Stomach smooth muscle (tissue), 2 donors: Measurements from ENCODE around the gene SORT1.
A peak's percentile ranks its signal among the peaks of the same experiment; 100 is the strongest.
"Not testable (repeated sequence)": the region's sequence is repeated elsewhere in the genome, so short reads cannot be mapped to it uniquely, and the experiment has no call there.

Experiments used
- H3K27ac ChIP-seq: one replicate; pipeline ENCODE4 v1.7.0; 2013; ENCODE audit warnings: mild to moderate bottlenecking, low read length, inconsistent platforms
- H3K27me3 ChIP-seq, 2 donors: one replicate each; pipeline ENCODE4 v1.7.0; 2013; ENCODE audit warnings: low read length in 2 of 2; ENCODE audit not compliant: insufficient read depth in 2 of 2, control insufficient read depth in 1 of 2
- H3K36me3 ChIP-seq, 2 donors: one replicate each; pipeline ENCODE4 v1.7.0; 2013; ENCODE audit warnings: low read length in 2 of 2; ENCODE audit not compliant: control insufficient read depth in 2 of 2, insufficient read depth in 2 of 2
- H3K4me1 ChIP-seq: one replicate; pipeline ENCODE4 v1.7.0; 2013; ENCODE audit warnings: low read length; ENCODE audit not compliant: control insufficient read depth, insufficient read depth
- H3K4me3 ChIP-seq, 2 donors: one replicate each; pipeline ENCODE4 v1.7.0; 2013; ENCODE audit warnings: low read length in 2 of 2
- H3K9ac ChIP-seq, 2 donors: one replicate each; pipeline ENCODE4 v1.7.0; 2013; ENCODE audit warnings: low read length in 2 of 2, mild to moderate bottlenecking in 1 of 2
- H3K9me3 ChIP-seq, 2 donors: one replicate each; pipeline ENCODE4 v1.7.0; 2013; ENCODE audit warnings: low read length in 2 of 2; ENCODE audit not compliant: control insufficient read depth in 2 of 2
- donor health status: healthy.
- donor health status: Pancreatic carcinoma.

SORT1 gene

GRCh38 chr1:109379422-109379821 is 18.3 kb downstream of the SORT1 start:
- Histone ChIP-seq H3K4me1 (peaks cover 9% of the 10 kb centered on the region), H3K9ac (no peak overlapping the region), H3K36me3 (no peaks in the 10 kb centered on the region), H3K27me3 (no peaks in the 10 kb centered on the region), H3K9me3 (no peaks in the 10 kb centered on the region), H3K4me3 (no peak overlapping the region), H3K27ac (no peak overlapping the region)

GRCh38 chr1:109377698-109378097 is 20.0 kb downstream of the SORT1 start:
- Histone ChIP-seq H3K4me1 (peaks cover 6% of the 10 kb centered on the region), H3K27me3 (no peaks in the 10 kb centered on the region)

DNA sequence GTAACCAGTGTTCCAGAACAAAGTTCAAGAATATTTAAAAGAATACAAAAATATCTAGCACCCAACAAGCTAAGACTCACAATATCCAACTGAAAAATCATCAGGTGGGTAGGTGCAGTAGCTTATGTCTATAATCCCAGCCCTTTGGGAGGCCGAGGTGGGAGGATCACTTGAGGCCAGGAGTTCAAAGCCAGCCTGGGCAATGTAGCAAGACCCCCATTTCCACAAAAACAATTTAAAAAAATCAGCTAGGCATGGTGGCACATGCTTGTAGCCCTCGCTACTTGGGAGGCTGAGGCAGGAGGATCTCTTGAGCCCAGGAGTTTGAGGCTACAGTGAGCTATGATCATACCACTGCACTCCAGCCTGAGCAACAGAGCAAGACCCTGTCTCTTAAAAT is 24.0 kb downstream of the SORT1 start:
- not testable (repeated sequence) for H3K27ac ChIP-seq

More at GRCh38 chr1:109377698-109378097, 20.0 kb downstream of the SORT1 start:
- Histone ChIP-seq H3K36me3 (no peaks in the 10 kb centered on the region), H3K27ac (no peak overlapping the region), H3K9ac (no peak overlapping the region), H3K4me3 (no peak overlapping the region), H3K9me3 (no peaks in the 10 kb centered on the region)

GRCh38 chr1:109373126-109373525 is 24.6 kb downstream of the SORT1 start:
- no peaks in the 10 kb centered on the region for H3K27me3 ChIP-seq
- no peak overlapping the region for H3K27ac ChIP-seq
- no peaks in the 10 kb centered on the region for H3K36me3 ChIP-seq
- no peak overlapping the region for H3K4me3 ChIP-seq
- H3K9me3 ChIP-seq = no peaks in the 10 kb centered on the region
- peaks cover 32% of the 10 kb centered on the region for H3K4me1 ChIP-seq
- H3K9ac ChIP-seq = peak overlapping the region in 1 of 2 donors; percentile 13

More for the DNA sequence above, 24.0 kb downstream of the SORT1 start:
- not testable (repeated sequence) for H3K27me3 ChIP-seq, H3K9ac ChIP-seq, H3K9me3 ChIP-seq, H3K4me3 ChIP-seq, H3K36me3 ChIP-seq
- peaks cover 29% of the 10 kb centered on the region for H3K4me1 ChIP-seq

- Histone ChIP-seq H3K4me1 (peaks cover 32% of the 10 kb centered on the region), H3K27ac (peak overlapping the region; percentile 84), H3K27me3 (no peaks in the 10 kb centered on the region), H3K9me3 (no peaks in the 10 kb centered on the region), H3K36me3 (peaks cover 0 to under 1% of the 10 kb centered on the region in 2 donors), H3K9ac (no peak overlapping the region), H3K4me3 (no peak overlapping the region)
Observed at GRCh38 chr1:109372281-109372680, 25.4 kb downstream of the SORT1 start.

DNA sequence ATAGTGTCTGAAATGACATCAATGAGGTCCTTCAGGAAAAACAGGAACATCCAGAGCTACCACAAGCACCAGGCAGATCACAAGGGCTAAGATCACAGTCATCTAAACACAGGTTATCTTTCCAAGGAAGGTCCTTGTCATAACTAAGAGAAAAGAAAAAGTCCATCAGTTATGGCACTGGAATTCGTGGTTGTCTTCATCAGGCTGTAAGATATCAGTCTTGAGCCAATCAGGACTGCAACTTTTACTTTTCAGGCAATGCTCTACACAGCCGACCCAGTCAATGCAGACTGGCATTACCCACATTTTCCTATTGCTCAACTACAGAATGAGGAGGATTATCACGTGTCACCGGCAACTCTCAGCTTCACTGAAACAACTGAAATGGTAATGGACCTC is 26.4 kb downstream of the SORT1 start:
- peaks cover 32% of the 10 kb centered on the region for H3K4me1 ChIP-seq
- peak overlapping the region; percentile 36 to 60 for H3K4me3 ChIP-seq
- H3K27ac ChIP-seq = peak overlapping the region; percentile 84
- no peaks in the 10 kb centered on the region for H3K27me3 ChIP-seq
- peak overlapping the region; percentile 37 to 59 for H3K9ac ChIP-seq
- no peaks in the 10 kb centered on the region for H3K9me3 ChIP-seq
- peaks cover 8 to 9% of the 10 kb centered on the region in 2 donors for H3K36me3 ChIP-seq

GRCh38 chr1:109370712-109371340 is 26.9 kb downstream of the SORT1 start:
- Histone ChIP-seq H3K4me3 (peak overlapping the region; percentile 36 to 60), H3K27ac (peak overlapping the region; percentile 84), H3K27me3 (no peaks in the 10 kb centered on the region), H3K9ac (peak overlapping the region; percentile 37 to 59), H3K9me3 (no peaks in the 10 kb centered on the region), H3K4me1 (peaks cover 32% of the 10 kb centered on the region), H3K36me3 (peaks cover 10 to 13% of the 10 kb centered on the region in 2 donors)

- H3K4me1 ChIP-seq = peaks cover 36% of the 10 kb centered on the region
- H3K27ac ChIP-seq = peak overlapping the region; percentile 74
- H3K4me3 ChIP-seq = no peak overlapping the region
- no peaks in the 10 kb centered on the region for H3K27me3 ChIP-seq
- no peaks in the 10 kb centered on the region for H3K9me3 ChIP-seq
- peaks cover 13 to 15% of the 10 kb centered on the region in 2 donors for H3K36me3 ChIP-seq
- H3K9ac ChIP-seq = no peak overlapping the region
Observed at GRCh38 chr1:109369167-109369746, 28.5 kb downstream of the SORT1 start.

GRCh38 chr1:109368464-109368863 is 29.3 kb downstream of the SORT1 start:
- Histone ChIP-seq H3K9ac (no peak overlapping the region), H3K4me1 (peaks cover 36% of the 10 kb centered on the region), H3K9me3 (no peaks in the 10 kb centered on the region), H3K27ac (peak overlapping the region; percentile 74), H3K27me3 (no peaks in the 10 kb centered on the region), H3K36me3 (peaks cover 13 to 15% of the 10 kb centered on the region in 2 donors), H3K4me3 (no peak overlapping the region)

- H3K27me3 ChIP-seq = no peaks in the 10 kb centered on the region
- no peaks in the 10 kb centered on the region for H3K9me3 ChIP-seq
- H3K4me3 ChIP-seq = no peak overlapping the region
- peaks cover 32% of the 10 kb centered on the region for H3K4me1 ChIP-seq
- H3K27ac ChIP-seq = no peak overlapping the region
- H3K9ac ChIP-seq = no peak overlapping the region
- H3K36me3 ChIP-seq = peaks cover 13 to 15% of the 10 kb centered on the region in 2 donors
Observed at GRCh38 chr1:109367626-109368025, 30.1 kb downstream of the SORT1 start.

DNA sequence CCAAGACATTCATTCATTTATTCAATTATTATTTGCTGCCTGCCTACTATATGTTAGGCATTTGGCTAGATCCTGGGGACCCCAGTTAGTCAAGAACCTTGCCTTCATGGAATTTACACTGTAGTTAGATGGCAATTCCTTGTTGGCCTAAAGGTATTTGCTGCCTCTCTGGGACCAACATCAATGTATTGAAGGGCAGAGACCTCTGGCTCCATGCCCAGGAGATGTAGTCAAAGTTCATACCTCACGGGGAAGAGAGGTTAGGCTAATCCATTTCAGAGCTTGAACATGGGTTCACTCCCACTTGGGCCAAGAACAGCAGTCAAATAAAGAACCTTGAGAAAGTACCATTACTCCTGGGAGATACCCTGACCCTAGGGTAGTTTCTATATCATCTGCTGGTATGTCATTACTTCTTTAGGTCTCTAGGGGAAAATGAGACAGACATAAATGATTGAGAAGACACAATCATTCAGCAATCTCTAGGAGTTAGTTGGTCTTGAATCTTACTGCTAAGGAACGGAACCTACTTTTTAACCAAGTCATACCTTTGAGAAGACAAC is 32.0 kb downstream of the SORT1 start:
- peaks cover 17% of the 10 kb centered on the region for H3K4me1 ChIP-seq
- no peaks in the 10 kb centered on the region for H3K9me3 ChIP-seq
- H3K36me3 ChIP-seq = peaks cover 13 to 15% of the 10 kb centered on the region in 2 donors
- no peak overlapping the region for H3K9ac ChIP-seq
- H3K4me3 ChIP-seq = no peak overlapping the region
- no peaks in the 10 kb centered on the region for H3K27me3 ChIP-seq
- no peak overlapping the region for H3K27ac ChIP-seq
